SW 1271 (cell line): ENCODE measurements around the gene PCDHGA1.
"Not testable (repeated sequence)": the region's sequence is repeated elsewhere in the genome, so short reads cannot be mapped to it uniquely, and the experiment has no call there.

ENCODE experiments used
- DNase-seq, 2 experiments: peaks; one replicate each; lab custom pipeline; 2025; lab: John Stamatoyannopoulos, UW

The PCDHGA1 gene

GRCh38 chr5:141330299-141331080 lies at the start of gene PCDHGA1:
TSS of gene PCDHGA1 (plus strand) at chr5:141330514.
- peak in 1 of 2 experiments; percentile 26 for DNase-seq

GRCh38 chr5:141298376-141298775 lies 31.9 kb upstream of the PCDHGA1 start:
- DNase-seq: no peak

DNA sequence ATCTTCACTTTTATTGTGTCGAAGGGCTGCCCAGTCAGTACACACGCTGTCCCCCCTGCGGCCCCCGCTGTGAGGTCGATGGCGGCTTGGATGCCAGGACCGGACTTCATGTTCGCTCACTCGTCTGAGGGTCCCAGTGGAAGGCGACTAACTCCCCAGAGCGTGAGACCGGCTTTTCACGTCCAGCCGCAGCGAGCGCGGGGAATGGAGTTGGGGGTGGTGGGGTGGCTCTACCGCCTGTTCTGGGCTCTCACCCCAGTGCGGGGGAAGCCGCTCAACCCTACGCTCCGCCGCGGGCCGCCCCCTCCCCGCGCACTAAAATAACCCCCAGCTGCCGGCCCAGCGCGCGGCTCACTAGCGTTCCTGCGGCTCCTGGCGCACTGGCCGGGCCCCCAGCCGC lies 26.6 kb upstream of the PCDHGA1 start, which contains the start of gene SLC25A2:
Gene SLC25A2, minus strand, starts transcription at position 294 of the 400 bp plus-strand sequence. Its CDS starts 184 bp downstream, at position 110.
- DNase-seq: no peak

DNA sequence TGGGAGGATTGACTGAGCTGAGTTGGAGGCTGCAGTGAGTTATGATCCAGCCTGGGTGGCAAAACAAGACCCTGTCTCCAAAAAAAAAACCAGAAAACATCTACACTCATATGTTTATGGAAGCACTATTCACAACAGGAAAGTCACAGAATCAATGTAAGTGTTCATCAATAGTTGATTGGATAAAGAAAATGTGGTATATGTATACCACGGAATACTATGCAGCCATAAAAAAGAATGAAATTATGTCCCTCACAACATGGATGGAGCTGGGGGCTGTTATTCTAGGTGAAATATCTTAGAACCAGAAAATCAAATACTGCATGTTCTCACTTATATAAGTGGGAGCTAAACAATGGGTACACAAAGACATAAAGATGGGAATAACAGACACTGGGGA lies 23.7 kb upstream of the PCDHGA1 start:
- DNase-seq: no peak

DNA sequence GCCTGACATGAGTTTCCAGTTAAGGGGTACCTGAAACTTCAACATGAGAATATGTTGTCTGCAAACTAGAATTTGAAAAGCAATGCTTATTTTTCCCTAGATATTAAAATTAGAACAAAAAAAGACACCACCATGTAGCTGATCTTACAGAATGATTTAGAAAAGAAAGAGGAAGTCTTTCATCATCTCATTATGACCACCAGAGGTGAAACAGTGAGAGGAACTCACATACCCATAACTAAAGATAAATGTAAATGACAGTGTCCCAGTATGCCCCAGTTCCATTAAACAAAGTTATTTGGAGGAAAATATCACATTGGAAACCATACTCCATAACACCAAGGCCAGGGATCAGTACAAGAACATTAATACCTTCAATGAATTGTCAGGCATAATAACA lies 16.6 kb upstream of the PCDHGA1 start:
- no peak for DNase-seq

- not testable (repeated sequence) for DNase-seq
These were observed 13.4 kb upstream of the PCDHGA1 start for GRCh38 chr5:141316963-141317362.

DNA sequence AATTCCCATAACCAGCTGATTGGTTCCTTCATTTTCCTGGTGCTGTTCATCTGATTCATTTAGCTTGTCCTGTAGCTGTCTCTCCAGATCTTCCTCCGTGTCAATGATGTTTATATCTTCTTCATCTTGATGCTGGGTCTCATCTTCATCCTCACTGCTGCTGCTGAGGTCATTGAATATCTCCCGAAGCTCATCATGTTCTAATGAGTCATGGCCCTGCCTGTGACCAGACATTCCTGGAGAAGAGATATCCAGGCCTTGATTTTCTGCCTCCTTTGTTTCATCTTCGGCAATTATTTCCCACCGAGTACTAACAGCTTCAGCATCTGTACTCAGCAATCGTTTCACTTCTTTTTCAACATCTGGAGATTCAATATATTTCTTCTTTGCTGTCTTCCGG lies 11.1 kb upstream of the PCDHGA1 start:
- DNase-seq: no peak

GRCh38 chr5:141319699-141320098 lies 10.6 kb upstream of the PCDHGA1 start:
- no peak for DNase-seq

- peak; percentile 91 to 94 for DNase-seq
These were observed 9.8 kb upstream of the PCDHGA1 start, which contains the start of gene TAF7 for GRCh38 chr5:141320225-141321169. TSS of gene TAF7 (minus strand) at chr5:141320784. CDS start at chr5:141320044, 740 bp downstream.

DNA sequence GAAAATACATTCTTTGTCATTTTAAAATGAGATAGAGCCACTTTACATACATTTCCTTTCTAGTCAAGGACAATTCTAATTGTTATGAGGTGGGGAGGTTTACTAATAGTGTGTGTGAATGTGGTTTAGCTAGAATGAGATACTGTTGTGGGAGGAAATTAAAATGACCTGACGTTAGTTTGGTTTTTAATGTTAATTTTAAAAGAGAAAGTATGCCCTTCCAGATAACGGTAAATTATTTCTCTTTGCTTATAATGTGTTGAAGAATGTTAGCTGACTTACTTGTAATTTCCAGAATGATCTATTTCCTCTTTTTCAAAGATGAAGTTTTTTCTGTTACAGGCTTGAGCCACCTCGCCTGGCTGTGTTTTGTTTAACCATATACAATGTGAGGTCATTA lies 8.1 kb upstream of the PCDHGA1 start:
- no peak for DNase-seq

- no peak for DNase-seq
These were observed 4.0 kb upstream of the PCDHGA1 start for GRCh38 chr5:141326088-141326854.

GRCh38 chr5:141328231-141328630 lies 2.1 kb upstream of the PCDHGA1 start:
- DNase-seq: no peak

- not testable (repeated sequence) for DNase-seq
These were observed 2.3 kb downstream of the PCDHGA1 start for GRCh38 chr5:141332571-141332970.

DNA sequence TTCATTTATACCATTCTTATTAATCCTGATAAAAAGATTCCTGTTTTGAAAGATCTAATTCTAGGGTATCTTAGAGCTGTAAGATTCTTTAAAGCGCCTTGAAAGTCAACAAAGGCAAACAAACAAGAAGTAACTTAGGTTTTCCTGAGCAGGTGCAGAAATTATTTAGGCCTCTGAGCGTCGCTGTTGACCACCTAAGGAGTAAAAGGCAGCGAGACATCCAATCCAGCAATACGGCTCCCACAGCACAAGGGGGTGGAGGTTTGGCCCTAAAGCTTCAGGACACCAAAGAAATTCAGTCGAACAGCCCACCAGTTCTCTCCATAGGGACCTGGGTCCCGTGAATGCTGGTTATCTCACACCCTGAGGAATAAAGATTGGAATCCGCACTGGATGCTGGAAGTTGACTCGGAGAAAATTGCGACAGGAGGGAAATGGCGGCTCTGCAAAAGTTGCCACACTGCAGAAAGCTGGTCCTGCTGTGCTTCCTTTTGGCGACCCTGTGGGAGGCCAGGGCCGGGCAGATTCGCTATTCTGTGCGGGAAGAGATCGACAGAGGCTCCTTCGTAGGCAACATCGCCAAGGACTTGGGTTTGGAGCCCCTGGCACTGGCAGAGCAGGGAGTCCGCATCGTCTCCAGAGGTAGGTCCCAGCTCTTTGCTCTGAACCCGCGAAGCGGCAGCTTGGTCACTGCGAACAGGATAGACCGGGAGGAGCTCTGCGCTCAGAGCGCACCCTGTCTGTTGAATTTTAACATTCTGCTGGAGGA lies 8.4 kb downstream of the PCDHGA1 start, which contains the start of gene PCDHGA2:
Gene PCDHGA2, plus strand, starts transcription at position 223 of the 769 bp plus-strand sequence.
- no peak for DNase-seq

- not testable (repeated sequence) for DNase-seq
These were observed 10.6 kb downstream of the PCDHGA1 start for GRCh38 chr5:141340781-141341354.

GRCh38 chr5:141342773-141343172 lies 12.5 kb downstream of the PCDHGA1 start:
- no peak for DNase-seq

DNA sequence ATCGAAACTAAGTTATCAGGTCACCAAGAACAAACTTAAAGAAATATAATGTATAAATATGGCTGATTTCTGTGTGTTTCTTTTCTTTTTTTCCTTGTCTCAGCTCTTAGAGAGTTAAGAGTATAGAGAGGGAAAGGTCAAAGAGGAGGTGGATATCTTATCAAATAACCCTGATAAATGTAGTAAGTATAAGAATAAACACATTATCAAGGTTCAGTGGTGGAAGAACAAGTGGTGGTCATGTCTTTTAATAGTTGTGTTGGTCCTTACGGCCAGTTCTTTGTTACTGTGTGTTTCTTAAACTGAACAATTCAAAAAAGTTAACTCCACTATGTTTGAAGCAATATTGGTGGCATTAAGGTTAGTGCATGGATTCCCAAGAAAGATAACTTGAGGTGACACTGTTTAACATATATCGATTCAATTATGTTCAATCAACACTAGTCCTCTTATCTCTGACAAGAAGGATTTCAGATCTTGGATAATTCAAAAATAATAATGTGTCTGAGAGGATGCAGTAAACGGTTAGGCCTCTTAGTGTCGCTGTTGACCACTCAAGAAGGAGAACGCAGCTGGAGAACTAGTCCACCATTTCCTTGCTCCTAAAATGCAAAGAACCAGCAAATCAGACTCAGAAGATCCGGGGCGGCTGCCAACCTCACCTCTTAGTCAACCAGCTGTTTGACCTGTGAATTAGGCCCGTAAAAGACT lies 13.1 kb downstream of the PCDHGA1 start, which contains the start of gene PCDHGA3:
Gene PCDHGA3, plus strand, starts transcription at position 588 of the 711 bp plus-strand sequence. CDS start 205 bp downstream, outside the sequence.
- DNase-seq: no peak

GRCh38 chr5:141343953-141344463 lies 13.7 kb downstream of the PCDHGA1 start:
- DNase-seq: no peak

- no peak for DNase-seq
These were observed 15.0 kb downstream of the PCDHGA1 start for GRCh38 chr5:141345327-141345726.
